T-helper 2 cell (primary cell): ENCODE data around the gene UFC1.
"Not testable (repeated sequence)": the region's sequence is repeated elsewhere in the genome, so short reads cannot be mapped to it uniquely, and the experiment has no call there.

Experiments used
- DNase-seq, 5 experiments: peaks; one replicate each; pipeline versions ENCODE4 v3.0.0 to v3.0.0-alpha.2; 2012 to 2022
- total RNA-seq, 2 donors: gene quantifications; one replicate each; lab custom pipeline; 2026; lab: John Stamatoyannopoulos, UW

Gene UFC1
- 95.7 to 128 reads per million in 2 donors for total RNA-seq

GRCh38 chr1:161153682-161154337, at the start of gene UFC1:
Gene UFC1 (plus strand): TSS chr1:161153978. CDS start chr1:161153998, 20 bp downstream.
- peak; percentile 50 to 97 (median 79) for DNase-seq

GRCh38 chr1:161106431-161106830, 47.3 kb upstream of the UFC1 start:
- no peak for DNase-seq

- DNase-seq, result no peak
Observed at GRCh38 chr1:161111117-161111516, 42.7 kb upstream of the UFC1 start.

- no peak for DNase-seq
Observed at GRCh38 chr1:161111527-161111926, 42.3 kb upstream of the UFC1 start.

GRCh38 chr1:161113915-161114314, 39.9 kb upstream of the UFC1 start:
- DNase-seq, result no peak

- no peak for DNase-seq
Observed at GRCh38 chr1:161114556-161114955, 39.2 kb upstream of the UFC1 start.

GRCh38 chr1:161115132-161115711, 38.6 kb upstream of the UFC1 start:
- peak in 1 of 5 experiments; percentile 38 for DNase-seq

GRCh38 chr1:161115961-161116360, 37.8 kb upstream of the UFC1 start:
- not testable (repeated sequence) for DNase-seq

GRCh38 chr1:161117759-161118581, 35.8 kb upstream of the UFC1 start, which contains the start of the genes NIT1 and PFDN2:
Gene NIT1 (plus strand): TSS chr1:161118105. CDS start chr1:161118177, 72 bp downstream.
Gene PFDN2 (minus strand): TSS chr1:161118037. CDS start chr1:161118026, 11 bp downstream.
- DNase-seq, result peak; percentile 70 to 89 (median 79)

- peak in 4 of 5 experiments; percentile 55 to 84 (median 58) for DNase-seq
Observed at GRCh38 chr1:161119092-161119903, 34.5 kb upstream of the UFC1 start.

- DNase-seq, result no peak
Observed at GRCh38 chr1:161121042-161121650, 32.6 kb upstream of the UFC1 start.

- no peak for DNase-seq
Observed at GRCh38 chr1:161121834-161122233, 31.9 kb upstream of the UFC1 start.

GRCh38 chr1:161122967-161123366, 30.8 kb upstream of the UFC1 start:
- no peak for DNase-seq

GRCh38 chr1:161127649-161128048, 26.1 kb upstream of the UFC1 start:
- DNase-seq, result no peak

- DNase-seq, result no peak
Observed at GRCh38 chr1:161128591-161129420, 25.0 kb upstream of the UFC1 start.

GRCh38 chr1:161130266-161130665, 23.5 kb upstream of the UFC1 start:
- DNase-seq, result no peak

- peak in 2 of 5 experiments; percentile 19 to 20 for DNase-seq
Observed at GRCh38 chr1:161131523-161132409, 22.0 kb upstream of the UFC1 start.

- peak; percentile 76 to 98 (median 91) for DNase-seq
Observed at GRCh38 chr1:161132410-161133219, 21.2 kb upstream of the UFC1 start, which contains the start of gene DEDD. Gene DEDD (minus strand): TSS chr1:161132667. CDS start chr1:161124462, 8,205 bp downstream.

GRCh38 chr1:161133220-161133740, 20.5 kb upstream of the UFC1 start:
- DNase-seq, result no peak
